Ovary (tissue), 9 donors: ENCODE measurements around the gene NRN1L. TPM values are rescaled to one million over a fixed set of nuclear protein-coding genes. Genes with fewer than 3 reads are reported as not detected.

ENCODE experiments used
- DNase-seq, 5 donors: peaks; one replicate each; pipeline ENCODE4 v3.0.0-alpha.2; 2019 to 2020
- H3K27ac ChIP-seq, 2 donors: fragments of 200-600 bp; one replicate each; pipeline versions ENCODE4 v1.5.1 to v1.8.0; 2019 to 2022
- H3K27me3 ChIP-seq: fragments of 200-600 bp; one replicate; pipeline ENCODE4 v1.8.0; 2022
- H3K36me3 ChIP-seq: fragments of 200-600 bp; sonication (generic); one replicate; pipeline ENCODE4 v1.5.1; 2019
- H3K4me1 ChIP-seq: one replicate; pipeline ENCODE4 v1.8.1; 2013; ENCODE audit warnings: mild to moderate bottlenecking, moderate library complexity; ENCODE audit not compliant: insufficient read depth
- H3K4me3 ChIP-seq: fragments of 200-600 bp; sonication (generic); one replicate; pipeline ENCODE4 v1.5.1; 2017
- H3K9me3 ChIP-seq, 2 donors: fragments of 200-600 bp in 1 of 2; sonication (generic) in 1 of 2; one replicate each; pipeline versions ENCODE4 v1.5.1 to v1.8.1; 2013 to 2019; ENCODE audit warnings: mild to moderate bottlenecking in 1 of 2, moderate library complexity in 1 of 2
- EP300 ChIP-seq: sonication (generic); formaldehyde crosslinking; IDR thresholded peaks from one replicate; pipeline ENCODE4 v1.6.1; 2017; ENCODE audit warnings: antibody characterized with exemption
- POLR2A ChIP-seq: fragments of 450-650 bp; IDR thresholded peaks from one replicate; pipeline ENCODE4 v1.6.1; 2017; ENCODE audit warnings: antibody characterized with exemption, mild to moderate bottlenecking, moderate library complexity
- WGBS, 3 donors: extraction: QIAGEN DNeasy Blood & Tissue Kit in 1 of 3; methylation state at CpG; one replicate each; pipeline versions ENCODE4 v1.1.5 to v1.1.7; 2013 to 2017; 5-methylcytosine and 5-hydroxymethylcytosine counted together
- intact Hi-C, 4 donors: fragments of 100-400 bp; cut with DNase I; formaldehyde crosslinking; loops; one replicate each; pipeline versions ENCODE4 v1.11.0 to v1.15.1; 2022 to 2023
- polyA plus RNA-seq, 2 donors: library from polyadenylated mRNA; stranded (reverse); fragments of 200-250 nt in 1 of 2; fragments of 350-450 nt in 1 of 2; fragmentation: Illumina TruSeq in 1 of 2; extraction: RNeasy Lipid Tissue Mini Kit (QIAGEN cat#74804) in 1 of 2; gene quantifications; one replicate each; pipeline ENCODE4 v1.2.3, GENCODE V29; 2013 to 2014
- total RNA-seq, 7 donors: library from RNA; depleted of rRNA in 2 of 7; stranded (reverse); fragments of >200 nt in 2 of 7; fragmentation: NEBNext Ultra II Directional in 3 of 7; extraction: Animal tissue kit (Norgen Biotek cat#: 25700) in 3 of 7; gene quantifications; one replicate each; pipeline versions ENCODE4 v1.1.0 to v1.2.4, GENCODE V29; 2016 to 2023
- TF ChIP-seq, protein P1 (sequence below), 3 donors: fragments of 450-650 bp in 2 of 3; fragments of 200-600 bp in 1 of 3; IDR thresholded peaks; one replicate each; pipeline versions ENCODE4 v1.5.1 to v1.8.0; 2016 to 2022; ENCODE audit warnings: antibody characterized with exemption in 3 of 3, mild to moderate bottlenecking in 1 of 3
- donor health status: DM: no; HTN: no; CAD: no; lungs with moderate emphysema.
- donor health status: DM: no; HTN: no; CAD: no.
- donor health status: Bipolar disorder and iron deficiency.
- donor health status: DM: yes; HTN: yes; CAD: no.
- donor health status: DM: no; HTN: no; CAD: no.
- donor health status: DM: yes; HTN: yes; CAD: no.

NRN1L gene
- total and polyA plus RNA-seq, 9 donors: 0.95 to 4.7 (median 2.6) TPM; not detected in 1

DNA sequence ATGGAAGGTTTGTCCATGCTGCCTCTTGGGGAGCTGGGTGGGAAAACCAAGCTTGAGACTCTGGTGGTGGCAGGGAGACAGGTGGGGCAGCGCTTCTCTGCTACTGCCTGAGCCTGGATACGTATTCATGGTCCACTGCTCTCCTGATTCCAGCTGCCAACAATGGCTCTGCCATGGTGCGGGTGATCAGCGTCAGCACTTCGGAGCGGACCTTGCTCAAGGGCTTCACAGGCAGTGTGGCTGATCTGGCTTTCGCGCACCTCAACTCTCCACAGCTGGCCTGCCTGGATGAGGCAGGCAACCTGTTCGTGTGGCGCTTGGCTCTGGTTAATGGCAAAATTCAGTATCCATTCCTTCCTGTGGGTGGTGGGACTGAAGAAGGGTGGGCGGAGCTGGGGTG lies 7.6 kb upstream of the NRN1L start:
- 88 to 93% (median 92%) methylated on average over 11 of the region's 11 CpGs for whole genome bisulfite sequencing, 3 donors
- Histone ChIP-seq H3K9me3 (no peaks in the 10 kb centered on the region), H3K4me1 (peaks cover 6% of the 10 kb centered on the region), H3K4me3 (no peak overlapping the region), H3K27me3 (no peaks in the 10 kb centered on the region), H3K36me3 (no peaks in the 10 kb centered on the region), H3K27ac (no peak overlapping the region)
- DNase-seq: no peak
- intact Hi-C loops: no loop called here
- TF ChIP-seq POLR2A (no peak), EP300 (no peak)
- TF ChIP-seq, protein P1, sequence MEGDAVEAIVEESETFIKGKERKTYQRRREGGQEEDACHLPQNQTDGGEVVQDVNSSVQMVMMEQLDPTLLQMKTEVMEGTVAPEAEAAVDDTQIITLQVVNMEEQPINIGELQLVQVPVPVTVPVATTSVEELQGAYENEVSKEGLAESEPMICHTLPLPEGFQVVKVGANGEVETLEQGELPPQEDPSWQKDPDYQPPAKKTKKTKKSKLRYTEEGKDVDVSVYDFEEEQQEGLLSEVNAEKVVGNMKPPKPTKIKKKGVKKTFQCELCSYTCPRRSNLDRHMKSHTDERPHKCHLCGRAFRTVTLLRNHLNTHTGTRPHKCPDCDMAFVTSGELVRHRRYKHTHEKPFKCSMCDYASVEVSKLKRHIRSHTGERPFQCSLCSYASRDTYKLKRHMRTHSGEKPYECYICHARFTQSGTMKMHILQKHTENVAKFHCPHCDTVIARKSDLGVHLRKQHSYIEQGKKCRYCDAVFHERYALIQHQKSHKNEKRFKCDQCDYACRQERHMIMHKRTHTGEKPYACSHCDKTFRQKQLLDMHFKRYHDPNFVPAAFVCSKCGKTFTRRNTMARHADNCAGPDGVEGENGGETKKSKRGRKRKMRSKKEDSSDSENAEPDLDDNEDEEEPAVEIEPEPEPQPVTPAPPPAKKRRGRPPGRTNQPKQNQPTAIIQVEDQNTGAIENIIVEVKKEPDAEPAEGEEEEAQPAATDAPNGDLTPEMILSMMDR (IDR thresholded peaks at IDR 0.05): no peak

DNA sequence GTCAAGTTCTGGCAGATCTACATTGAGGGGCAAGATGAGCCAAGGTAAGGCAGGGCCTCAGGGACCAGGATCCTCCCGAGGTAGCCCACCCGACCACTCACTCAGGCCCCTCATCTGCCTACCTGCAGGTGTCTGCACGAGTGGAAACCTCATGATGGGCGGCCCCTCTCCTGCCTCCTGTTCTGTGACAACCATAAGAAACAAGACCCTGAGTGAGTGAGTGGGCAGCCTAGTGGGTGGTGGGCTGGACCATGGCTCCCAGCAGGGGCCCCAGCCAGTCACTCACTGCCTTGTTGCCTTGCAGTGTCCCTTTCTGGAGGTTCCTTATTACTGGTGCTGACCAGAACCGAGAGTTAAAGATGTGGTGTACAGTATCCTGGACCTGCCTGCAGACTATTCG lies 6.5 kb upstream of the NRN1L start:
- no peak overlapping the region for H3K27ac ChIP-seq
- no peaks in the 10 kb centered on the region for H3K27me3 ChIP-seq
- DNase-seq: no peak
- intact Hi-C loops: no loop called here
- H3K9me3 ChIP-seq: no peaks in the 10 kb centered on the region
- H3K36me3 ChIP-seq: no peaks in the 10 kb centered on the region
- peaks cover 4% of the 10 kb centered on the region for H3K4me1 ChIP-seq
- TF ChIP-seq POLR2A: no peak
- H3K4me3 ChIP-seq: no peak overlapping the region
- 79 to 93% (median 90%) methylated on average over 6 of the region's 6 CpGs for WGBS, 3 donors

DNA sequence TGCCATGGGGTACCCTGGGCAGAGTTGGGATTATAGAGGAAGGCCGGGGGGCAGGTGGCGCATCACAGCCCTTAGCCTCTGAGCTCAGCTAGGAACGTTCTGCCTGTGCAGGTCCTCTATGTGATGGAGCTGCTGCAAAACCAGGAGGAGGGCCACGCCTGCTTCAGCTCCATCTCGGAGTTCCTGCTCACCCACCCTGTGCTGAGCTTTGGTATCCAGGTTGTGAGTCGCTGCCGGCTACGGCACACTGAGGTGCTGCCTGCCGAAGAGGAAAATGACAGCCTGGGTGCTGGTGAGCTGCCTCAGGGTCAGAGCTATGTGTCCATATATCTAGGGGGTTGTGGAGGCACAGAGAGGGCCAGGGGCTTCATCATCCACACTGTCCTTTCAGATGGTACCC lies 5.8 kb upstream of the NRN1L start:
- no peaks in the 10 kb centered on the region for H3K9me3 ChIP-seq
- H3K36me3 ChIP-seq: no peaks in the 10 kb centered on the region
- TF ChIP-seq, protein P1 (IDR thresholded peaks at IDR 0.05): no peak
- no peak for TF ChIP-seq EP300
- no peak for TF ChIP-seq POLR2A
- H3K4me1 ChIP-seq: peaks cover 4% of the 10 kb centered on the region
- H3K4me3 ChIP-seq: no peak overlapping the region
- H3K27ac ChIP-seq: no peak overlapping the region
- intact Hi-C loops: no loop called here
- 89 to 98% (median 90%) methylated on average over 9 of the region's 9 CpGs for WGBS, 3 donors
- H3K27me3 ChIP-seq: no peaks in the 10 kb centered on the region
- DNase-seq: no peak

DNA sequence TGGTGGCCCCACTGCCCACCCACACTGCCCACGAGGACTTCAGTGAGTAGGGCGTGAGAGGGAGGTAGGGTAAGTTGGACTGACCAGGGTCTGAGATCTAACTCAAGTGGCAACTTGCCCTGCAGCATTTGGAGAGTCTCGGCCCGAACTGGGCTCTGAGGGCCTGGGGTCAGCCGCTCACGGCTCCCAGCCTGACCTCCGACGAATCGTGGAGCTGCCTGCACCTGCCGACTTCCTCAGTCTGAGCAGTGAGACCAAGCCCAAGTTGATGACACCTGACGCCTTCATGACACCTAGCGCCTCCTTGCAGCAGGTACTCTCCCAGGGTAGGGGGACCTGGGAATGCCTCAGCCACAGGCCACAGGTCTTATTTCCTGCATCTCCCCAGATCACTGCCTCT lies 5.2 kb upstream of the NRN1L start:
- H3K4me3 ChIP-seq: no peak overlapping the region
- H3K36me3 ChIP-seq: no peaks in the 10 kb centered on the region
- H3K4me1 ChIP-seq: peaks cover 9% of the 10 kb centered on the region
- H3K27ac ChIP-seq: no peak overlapping the region
- intact Hi-C loops: no loop called here
- no peak for DNase-seq
- H3K27me3 ChIP-seq: no peaks in the 10 kb centered on the region
- H3K9me3 ChIP-seq: no peaks in the 10 kb centered on the region
- TF ChIP-seq EP300 (no peak), POLR2A (no peak)
- TF ChIP-seq, protein P1 (IDR thresholded peaks at IDR 0.05): no peak
- 82 to 92% (median 88%) methylated on average over 12 of the region's 12 CpGs for WGBS, 3 donors

DNA sequence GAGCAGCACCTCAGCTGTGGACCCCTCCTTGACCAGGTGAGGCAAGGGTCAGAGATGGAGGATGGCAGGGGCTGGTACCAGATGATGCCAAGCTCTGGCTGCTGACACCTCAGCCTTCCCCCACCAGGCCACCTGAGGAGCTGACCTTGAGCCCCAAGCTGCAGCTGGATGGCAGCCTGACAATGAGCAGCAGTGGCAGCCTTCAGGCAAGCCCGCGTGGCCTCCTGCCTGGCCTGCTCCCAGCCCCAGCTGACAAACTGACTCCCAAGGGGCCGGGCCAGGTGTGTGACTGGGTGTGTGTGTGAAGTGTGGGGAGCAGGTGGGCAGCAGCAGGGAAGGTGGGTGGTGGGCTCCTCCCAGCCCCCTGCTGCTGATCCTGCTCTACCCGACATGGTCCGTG lies 4.7 kb upstream of the NRN1L start:
- H3K4me1 ChIP-seq: peaks cover 10% of the 10 kb centered on the region
- H3K9me3 ChIP-seq: no peaks in the 10 kb centered on the region
- TF ChIP-seq, protein P1 (IDR thresholded peaks at IDR 0.05): no peak
- TF ChIP-seq POLR2A: no peak
- TF ChIP-seq EP300: no peak
- DNase-seq: no peak
- 76 to 93% (median 82%) methylated on average over 3 to 5 of the region's 5 CpGs for WGBS, 3 donors
- no peaks in the 10 kb centered on the region for H3K27me3 ChIP-seq
- no peak overlapping the region for H3K4me3 ChIP-seq
- H3K36me3 ChIP-seq: no peaks in the 10 kb centered on the region
- intact Hi-C loops: loop anchor here in 3 of 4 donors (5.0 kb wide), 1 partner anchor 47 kb away; no protein-coding TSS in a partner anchor
- no peak overlapping the region for H3K27ac ChIP-seq
